ENCODE results near the gene ZNF423. TPM values are rescaled to one million over a fixed set of nuclear protein-coding genes. Genes with fewer than 3 reads are reported as not detected.

Gene ZNF423
- total RNA-seq, 6 experiments from 2014 or later = 0.43 to 1.2 (median 0.89) TPM

- WGBS (ENCODE audit: insufficient coverage, low coverage, low lambda C conversion rate, missing lambda C conversion rate) = no CpG with 5 or more reads among the region's 2 CpGs
- DNase-seq (no peak), ATAC-seq (no peak)
- Histone ChIP-seq H3K9me3 (no peaks in the 10 kb centered on the region), H3K27me3 (no peaks in the 10 kb centered on the region), H3K36me3 (no peaks in the 10 kb centered on the region), H3K4me3 (no peak overlapping the region), H3K27ac (no peak overlapping the region), H3K4me1 (no peaks in the 10 kb centered on the region)
- intact Hi-C loops (cut with DNase I) = no loop called here
- TF ChIP-seq, protein P1, sequence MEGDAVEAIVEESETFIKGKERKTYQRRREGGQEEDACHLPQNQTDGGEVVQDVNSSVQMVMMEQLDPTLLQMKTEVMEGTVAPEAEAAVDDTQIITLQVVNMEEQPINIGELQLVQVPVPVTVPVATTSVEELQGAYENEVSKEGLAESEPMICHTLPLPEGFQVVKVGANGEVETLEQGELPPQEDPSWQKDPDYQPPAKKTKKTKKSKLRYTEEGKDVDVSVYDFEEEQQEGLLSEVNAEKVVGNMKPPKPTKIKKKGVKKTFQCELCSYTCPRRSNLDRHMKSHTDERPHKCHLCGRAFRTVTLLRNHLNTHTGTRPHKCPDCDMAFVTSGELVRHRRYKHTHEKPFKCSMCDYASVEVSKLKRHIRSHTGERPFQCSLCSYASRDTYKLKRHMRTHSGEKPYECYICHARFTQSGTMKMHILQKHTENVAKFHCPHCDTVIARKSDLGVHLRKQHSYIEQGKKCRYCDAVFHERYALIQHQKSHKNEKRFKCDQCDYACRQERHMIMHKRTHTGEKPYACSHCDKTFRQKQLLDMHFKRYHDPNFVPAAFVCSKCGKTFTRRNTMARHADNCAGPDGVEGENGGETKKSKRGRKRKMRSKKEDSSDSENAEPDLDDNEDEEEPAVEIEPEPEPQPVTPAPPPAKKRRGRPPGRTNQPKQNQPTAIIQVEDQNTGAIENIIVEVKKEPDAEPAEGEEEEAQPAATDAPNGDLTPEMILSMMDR (IDR thresholded peaks at IDR 0.05) = no peak
- TF ChIP-seq POLR2A (IDR thresholded peaks at IDR 0.05) = no peak
These were observed 19.7 kb downstream of the ZNF423 start for GRCh38 chr16:49836218-49836617.

GRCh38 chr16:49835161-49835777, 20.6 kb downstream of the ZNF423 start:
- Histone ChIP-seq H3K9me3 (no peaks in the 10 kb centered on the region), H3K36me3 (no peaks in the 10 kb centered on the region), H3K27me3 (no peaks in the 10 kb centered on the region), H3K4me3 (no peak overlapping the region), H3K4me1 (no peaks in the 10 kb centered on the region), H3K27ac (peak overlapping the region in 1 of 3 donors; percentile 38)
- ATAC-seq (no peak), DNase-seq (no peak)
- TF ChIP-seq, protein P1 (IDR thresholded peaks at IDR 0.05) = no peak
- TF ChIP-seq POLR2A (IDR thresholded peaks at IDR 0.05) = no peak
- 79% methylated on average over 8 of the region's 13 CpGs for WGBS (ENCODE audit: insufficient coverage, low coverage, low lambda C conversion rate, missing lambda C conversion rate)
- intact Hi-C loops (cut with DNase I) = no loop called here

GRCh38 chr16:49834531-49835151, 21.3 kb downstream of the ZNF423 start:
- Histone ChIP-seq H3K9me3 (no peaks in the 10 kb centered on the region), H3K4me3 (no peak overlapping the region), H3K4me1 (no peaks in the 10 kb centered on the region), H3K36me3 (no peaks in the 10 kb centered on the region), H3K27ac (peak overlapping the region in 1 of 3 donors; percentile 38), H3K27me3 (no peaks in the 10 kb centered on the region)
- intact Hi-C loops (cut with DNase I) = no loop called here
- 62% methylated on average over 7 of the region's 19 CpGs for WGBS (ENCODE audit: insufficient coverage, low coverage, low lambda C conversion rate, missing lambda C conversion rate)
- TF ChIP-seq, protein P1 (IDR thresholded peaks at IDR 0.05) = no peak
- no peak for TF ChIP-seq POLR2A (IDR thresholded peaks at IDR 0.05)
- DNase-seq (no peak), ATAC-seq (peak in 1 of 4 donors; percentile 12)

DNA sequence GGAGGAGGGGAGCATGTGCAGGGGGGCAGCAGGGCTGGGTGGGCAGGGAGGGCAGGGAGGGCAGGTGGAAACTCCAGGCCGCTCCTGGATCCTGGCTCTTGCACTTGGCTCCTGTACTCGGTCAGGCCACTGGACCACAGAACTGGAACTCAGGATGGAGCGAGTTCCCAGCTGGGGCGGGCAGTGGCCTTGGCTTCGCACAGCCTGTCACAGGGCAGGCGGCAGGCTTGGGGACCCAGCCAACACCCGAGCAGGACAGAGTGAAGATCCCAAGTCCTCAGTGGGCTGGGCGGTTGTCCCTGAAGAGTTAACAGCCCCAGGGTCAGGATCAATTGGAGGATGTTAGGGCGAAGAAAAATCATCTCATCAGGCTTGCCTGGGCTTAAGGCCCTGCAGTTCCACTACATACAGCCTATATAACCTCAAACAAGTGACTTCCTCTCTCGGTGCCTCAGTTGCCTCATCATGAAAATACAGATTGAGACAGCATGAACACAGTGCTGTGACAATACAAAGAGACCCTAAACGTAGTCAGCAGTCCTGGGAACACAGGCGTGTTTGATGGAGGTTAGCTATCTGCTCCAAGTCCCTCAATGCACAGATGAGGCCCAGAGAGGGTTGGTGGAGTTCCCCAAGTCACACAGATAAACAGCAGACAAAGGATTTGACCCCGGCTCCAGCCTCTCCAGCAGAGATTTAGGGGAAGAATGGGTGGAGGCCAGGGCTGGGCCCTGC, 21.9 kb downstream of the ZNF423 start:
- TF ChIP-seq, protein P1 (IDR thresholded peaks at IDR 0.05) = no peak
- TF ChIP-seq POLR2A (IDR thresholded peaks at IDR 0.05) = no peak
- ATAC-seq (peak in 3 of 4 donors; percentile 20 to 43 (median 24)), DNase-seq (no peak)
- no peaks in the 10 kb centered on the region for H3K4me1 ChIP-seq
- no peaks in the 10 kb centered on the region for H3K36me3 ChIP-seq
- H3K27ac ChIP-seq = peak overlapping the region in 1 of 3 donors; percentile 22
- no peak overlapping the region for H3K4me3 ChIP-seq
- intact Hi-C loops (cut with DNase I) = no loop called here
- H3K9me3 ChIP-seq = no peaks in the 10 kb centered on the region
- H3K27me3 ChIP-seq = no peaks in the 10 kb centered on the region
- WGBS (ENCODE audit: insufficient coverage, low coverage, low lambda C conversion rate, missing lambda C conversion rate) = 42% methylated on average over 2 of the region's 13 CpGs

All from right lobe of liver (tissue), 6 donors.